Skin of body (tissue), 2 donors: Measurements from ENCODE around the gene MBP. TPM values are rescaled to one million over a fixed set of nuclear protein-coding genes. Genes with fewer than 3 reads are reported as not detected.
A peak's percentile ranks its signal among the peaks of the same experiment; 100 is the strongest.

Experiments
- DNase-seq: peaks from one replicate; lab custom pipeline; 2025; lab: John Stamatoyannopoulos, UW
- total RNA-seq: library from RNA; depleted of rRNA; stranded (reverse); fragments of >200 nt; gene quantifications from one replicate; pipeline ENCODE4 v1.2.3, GENCODE V29; 2014

Gene MBP
- total RNA-seq, 1 donor from 2014 or later = 25.1 TPM

GRCh38 chr18:77008006-77008405, 124.6 kb downstream of the MBP start:
- no peak for DNase-seq

- DNase-seq = no peak
Measured at GRCh38 chr18:77007251-77007650, 125.3 kb downstream of the MBP start.

GRCh38 chr18:77006305-77007175, 126.0 kb downstream of the MBP start:
- no peak for DNase-seq

- no peak for DNase-seq
Measured at GRCh38 chr18:77005651-77006195, 126.9 kb downstream of the MBP start.

GRCh38 chr18:77004555-77005380, 127.8 kb downstream of the MBP start:
- DNase-seq = no peak

- no peak for DNase-seq
Measured at GRCh38 chr18:77003316-77003715, 129.3 kb downstream of the MBP start.

- no peak for DNase-seq
Measured at GRCh38 chr18:77002496-77002895, 130.1 kb downstream of the MBP start.

GRCh38 chr18:77001979-77002378, 130.6 kb downstream of the MBP start:
- DNase-seq = no peak

GRCh38 chr18:77001041-77001440, 131.5 kb downstream of the MBP start:
- DNase-seq = no peak

- DNase-seq = peak; percentile 68
Measured at GRCh38 chr18:77000527-77000926, 132.1 kb downstream of the MBP start.

GRCh38 chr18:76999077-76999476, 133.5 kb downstream of the MBP start:
- DNase-seq = no peak

GRCh38 chr18:76997951-76998808, 134.4 kb downstream of the MBP start:
- no peak for DNase-seq

GRCh38 chr18:76996429-76996828, 136.2 kb downstream of the MBP start:
- DNase-seq = no peak

- DNase-seq = no peak
Measured at GRCh38 chr18:76995896-76996295, 136.7 kb downstream of the MBP start.

- no peak for DNase-seq
Measured at GRCh38 chr18:76994086-76994654, 138.4 kb downstream of the MBP start.

- DNase-seq = no peak
Measured at GRCh38 chr18:76993573-76993972, 139.0 kb downstream of the MBP start.

- no peak for DNase-seq
Measured at GRCh38 chr18:76993085-76993382, 139.5 kb downstream of the MBP start.

GRCh38 chr18:76992226-76993084, 140.1 kb downstream of the MBP start:
- DNase-seq = no peak

GRCh38 chr18:76991021-76991688, 141.4 kb downstream of the MBP start:
- no peak for DNase-seq
